Activated CD4-positive, alpha-beta memory T cell treated with anti-CD3 and anti-CD28 coated beads for 36 hours (primary cell): Measurements from ENCODE around the gene PCNT. TPM values are rescaled to one million over a fixed set of nuclear protein-coding genes. Genes with fewer than 3 reads are reported as not detected.

Experiments used
- CTCF ChIA-PET: fragments of 350-600 bp; sonication (Branson Sonifier 250); formaldehyde crosslinking; loops from one replicate; lab custom pipeline; 2021; ENCODE audit warnings: antibody characterized with exemption, inconsistent platforms; lab: Charles Lee
- POLR2A ChIA-PET: fragments of 350-600 bp; sonication (Branson Sonifier 250); formaldehyde crosslinking; loops from one replicate; lab custom pipeline; 2021; ENCODE audit warnings: antibody characterized with exemption; lab: Charles Lee
- DNase-seq: peaks from one replicate; pipeline ENCODE4 v3.0.0-alpha.2; 2020
- H3K27ac Mint-ChIP-seq: one replicate; pipeline ENCODE4 v1.8.0; 2021; ENCODE audit warnings: mixed read lengths
- H3K27me3 Mint-ChIP-seq: one replicate; pipeline ENCODE4 v1.8.0; 2021; ENCODE audit warnings: mixed read lengths
- H3K36me3 Mint-ChIP-seq: one replicate; pipeline ENCODE4 v1.8.0; 2021; ENCODE audit warnings: mixed read lengths
- H3K4me1 Mint-ChIP-seq: one replicate; pipeline ENCODE4 v1.8.0; 2021; ENCODE audit warnings: low read depth, mixed read lengths
- H3K4me3 Mint-ChIP-seq: one replicate; pipeline ENCODE4 v1.8.0; 2021; ENCODE audit warnings: mild to moderate bottlenecking, mixed read lengths
- H3K9me3 Mint-ChIP-seq: one replicate; pipeline ENCODE4 v1.8.0; 2021; ENCODE audit warnings: mixed read lengths
- intact Hi-C: fragments of 100-400 bp; cut with micrococcal nuclease; formaldehyde crosslinking; loops from one replicate; pipeline ENCODE4 v1.15.1; 2023
- total RNA-seq, 2 experiments: library from RNA; stranded (reverse); gene quantifications; one replicate each; pipeline ENCODE4 v1.2.3, GENCODE V29; 2021

The PCNT gene
- total RNA-seq: 10 to 100 TPM; 48.5 to 50.6 TPM

GRCh38 chr21:46323710-46324389, at the start of gene PCNT, which contains the start of gene C21orf58:
Gene PCNT (plus strand): TSS chr21:46324156. CDS start chr21:46324229, 73 bp downstream.
Gene C21orf58 (minus strand): TSS chr21:46323870. CDS start chr21:46322738, 1,132 bp downstream.
- intact Hi-C loops: loop anchor here (1.0 to 2.0 kb wide), 4 partner anchors 38 to 181 kb away; partner anchors contain the start of genes DIP2A, LSS and YBEY
- peak within 1 kb of the TSS; percentile 90 for H3K4me3 Mint-ChIP-seq
- no peaks in the 10 kb centered on the region for H3K9me3 Mint-ChIP-seq
- ChIA-PET POLR2A (interaction anchor here (1.0 to 2.1 kb wide), 2 partner anchors 27 to 38 kb away, joined by 5 to 13 read pairs; partner anchors contain the start of genes MCM3AP and YBEY), CTCF (interaction anchor here (1.4 to 1.5 kb wide), 2 partner anchors 38 to 170 kb away, joined by 6 to 9 read pairs; partner anchors contain the start of genes MCM3AP and YBEY)
- peak within 1 kb of the TSS; percentile 95 for H3K27ac Mint-ChIP-seq
- peaks cover 30% of the 10 kb centered on the region for H3K4me1 Mint-ChIP-seq
- H3K36me3 Mint-ChIP-seq: peaks cover 41% of the 10 kb centered on the region
- no peaks in the 10 kb centered on the region for H3K27me3 Mint-ChIP-seq
- peak; percentile 98 for DNase-seq

GRCh38 chr21:46274797-46275390, 49.1 kb upstream of the PCNT start:
- intact Hi-C loops: no loop called here
- DNase-seq: no peak
- H3K9me3 Mint-ChIP-seq: no peaks in the 10 kb centered on the region
- peaks cover 37% of the 10 kb centered on the region for H3K36me3 Mint-ChIP-seq
- no peaks in the 10 kb centered on the region for H3K27me3 Mint-ChIP-seq
- no peak overlapping the region for H3K27ac Mint-ChIP-seq
- ChIA-PET CTCF (no interaction called here), POLR2A (interaction anchor here (0.9 to 1.0 kb wide), 2 partner anchors 11 to 30 kb away, joined by 3 to 4 read pairs; partner anchors contain the start of gene YBEY)
- no peaks in the 10 kb centered on the region for H3K4me1 Mint-ChIP-seq
- no peak overlapping the region for H3K4me3 Mint-ChIP-seq

GRCh38 chr21:46284077-46284644, 39.8 kb upstream of the PCNT start:
- CTCF ChIA-PET: interaction anchor here (1.4 to 2.8 kb wide), 2 partner anchors 41 to 141 kb away, joined by 5 to 6 read pairs; a partner anchor contains a TSS
- POLR2A ChIA-PET: interaction anchor here (0.8 kb wide), 1 partner anchor 57 kb away, joined by 3 read pairs; no protein-coding TSS in a partner anchor
- DNase-seq: no peak
- Mint-ChIP-seq H3K4me3 (peak overlapping the region; percentile 58), H3K4me1 (peaks cover 47% of the 10 kb centered on the region), H3K27me3 (no peaks in the 10 kb centered on the region), H3K9me3 (no peaks in the 10 kb centered on the region), H3K27ac (no peak overlapping the region), H3K36me3 (peaks cover 41% of the 10 kb centered on the region)
- intact Hi-C loops: loop anchor here (10.0 kb wide), 1 partner anchor 171 kb away; the partner anchor contains the start of gene DIP2A

- CTCF ChIA-PET: interaction anchor here (1.8 to 2.8 kb wide), 2 partner anchors 38 to 41 kb away, joined by 6 to 9 read pairs; a partner anchor contains a TSS
- POLR2A ChIA-PET: interaction anchor here (0.8 to 1.8 kb wide), 3 partner anchors 12 to 57 kb away, joined by 3 to 8 read pairs (median 5); partner anchors contain the start of gene C21orf58
- H3K27me3 Mint-ChIP-seq: no peaks in the 10 kb centered on the region
- no peaks in the 10 kb centered on the region for H3K9me3 Mint-ChIP-seq
- peaks cover 36% of the 10 kb centered on the region for H3K36me3 Mint-ChIP-seq
- DNase-seq: no peak
- peaks cover 50% of the 10 kb centered on the region for H3K4me1 Mint-ChIP-seq
- intact Hi-C loops: loop anchor here (5.0 to 10.0 kb wide), 2 partner anchors 32 to 170 kb away; partner anchors contain the start of gene DIP2A
- H3K4me3 Mint-ChIP-seq: peak overlapping the region; percentile 85
- no peak overlapping the region for H3K27ac Mint-ChIP-seq
Measured at GRCh38 chr21:46284733-46285132, 39.2 kb upstream of the PCNT start.

- intact Hi-C loops: loop anchor here (5.0 to 10.0 kb wide), 2 partner anchors 33 to 170 kb away; partner anchors contain the start of gene DIP2A
- POLR2A ChIA-PET: interaction anchor here (0.8 to 1.8 kb wide), 3 partner anchors 11 to 58 kb away, joined by 3 to 8 read pairs (median 5); partner anchors contain the start of gene C21orf58
- peak within 1 kb of the TSS; percentile 96 for H3K27ac Mint-ChIP-seq
Measured at GRCh38 chr21:46285206-46285661, 38.7 kb upstream of the PCNT start, which contains the start of gene MCM3AP. Gene MCM3AP (minus strand): TSS chr21:46285611. CDS start chr21:46285286, 325 bp downstream.

GRCh38 chr21:46285761-46286647, 38.0 kb upstream of the PCNT start, which contains the start of gene YBEY:
Gene YBEY (plus strand): TSS chr21:46286342. CDS start chr21:46286914, 572 bp downstream.
- H3K36me3 Mint-ChIP-seq: peaks cover 27% of the 10 kb centered on the region
- peak within 1 kb of the TSS; percentile 98 for H3K4me3 Mint-ChIP-seq
- H3K9me3 Mint-ChIP-seq: no peaks in the 10 kb centered on the region
- intact Hi-C loops: loop anchor here (1.0 to 10.0 kb wide), 4 partner anchors 34 to 169 kb away; partner anchors contain the start of genes DIP2A, LSS and PCNT
- H3K27ac Mint-ChIP-seq: peak within 1 kb of the TSS; percentile 96
- ChIA-PET CTCF (interaction anchor here (1.5 to 2.8 kb wide), 4 partner anchors 25 to 142 kb away, joined by 3 to 9 read pairs (median 6); a partner anchor contains a TSS), POLR2A (interaction anchor here (0.7 to 1.8 kb wide), 3 partner anchors 10 to 37 kb away, joined by 3 to 8 read pairs (median 5); partner anchors contain the start of gene C21orf58)
- peak; percentile 93 for DNase-seq
- H3K4me1 Mint-ChIP-seq: peaks cover 54% of the 10 kb centered on the region
- no peaks in the 10 kb centered on the region for H3K27me3 Mint-ChIP-seq

More at GRCh38 chr21:46285206-46285661, 38.7 kb upstream of the PCNT start, which contains the start of gene MCM3AP:
- H3K4me1 Mint-ChIP-seq: peaks cover 53% of the 10 kb centered on the region
- DNase-seq: no peak
- CTCF ChIA-PET: interaction anchor here (1.5 to 2.8 kb wide), 4 partner anchors 24 to 142 kb away, joined by 3 to 9 read pairs (median 6); a partner anchor contains a TSS
- H3K9me3 Mint-ChIP-seq: no peaks in the 10 kb centered on the region
- peak within 1 kb of the TSS; percentile 98 for H3K4me3 Mint-ChIP-seq
- no peaks in the 10 kb centered on the region for H3K27me3 Mint-ChIP-seq
- peaks cover 31% of the 10 kb centered on the region for H3K36me3 Mint-ChIP-seq

- Mint-ChIP-seq H3K27ac (peak overlapping the region; percentile 96), H3K27me3 (no peaks in the 10 kb centered on the region), H3K4me1 (peaks cover 50% of the 10 kb centered on the region), H3K36me3 (peaks cover 26% of the 10 kb centered on the region), H3K9me3 (no peaks in the 10 kb centered on the region), H3K4me3 (peak overlapping the region; percentile 98)
- CTCF ChIA-PET: interaction anchor here (1.5 kb wide), 2 partner anchors 25 to 143 kb away, joined by 3 to 5 read pairs; no protein-coding TSS in a partner anchor
- intact Hi-C loops: loop anchor here (1.0 to 10.0 kb wide), 4 partner anchors 34 to 168 kb away; partner anchors contain the start of genes DIP2A, LSS and PCNT
- POLR2A ChIA-PET: no interaction called here
- no peak for DNase-seq
Measured at GRCh38 chr21:46286648-46287002, 37.3 kb upstream of the PCNT start.

- Mint-ChIP-seq H3K36me3 (peaks cover 34% of the 10 kb centered on the region), H3K4me1 (peaks cover 48% of the 10 kb centered on the region), H3K4me3 (no peak overlapping the region), H3K27ac (no peak overlapping the region), H3K9me3 (no peaks in the 10 kb centered on the region), H3K27me3 (no peaks in the 10 kb centered on the region)
- POLR2A ChIA-PET: no interaction called here
- intact Hi-C loops: loop anchor here (5.0 to 10.0 kb wide), 2 partner anchors 35 to 167 kb away; partner anchors contain the start of gene DIP2A
- DNase-seq: no peak
- CTCF ChIA-PET: no interaction called here
Measured at GRCh38 chr21:46287541-46287940, 36.4 kb upstream of the PCNT start.

GRCh38 chr21:46289655-46290179, 34.2 kb upstream of the PCNT start:
- ChIA-PET CTCF (no interaction called here), POLR2A (no interaction called here)
- Mint-ChIP-seq H3K27me3 (no peaks in the 10 kb centered on the region), H3K9me3 (no peaks in the 10 kb centered on the region), H3K27ac (no peak overlapping the region), H3K4me3 (no peak overlapping the region), H3K36me3 (peaks cover 23% of the 10 kb centered on the region), H3K4me1 (peaks cover 31% of the 10 kb centered on the region)
- DNase-seq: no peak
- intact Hi-C loops: loop anchor here (5.0 to 10.0 kb wide), 2 partner anchors 37 to 165 kb away; partner anchors contain the start of gene DIP2A

- no peak for DNase-seq
- H3K4me3 Mint-ChIP-seq: no peak overlapping the region
- ChIA-PET POLR2A (no interaction called here), CTCF (no interaction called here)
- H3K27ac Mint-ChIP-seq: no peak overlapping the region
- H3K9me3 Mint-ChIP-seq: no peaks in the 10 kb centered on the region
- H3K36me3 Mint-ChIP-seq: peaks cover 22% of the 10 kb centered on the region
- no peaks in the 10 kb centered on the region for H3K27me3 Mint-ChIP-seq
- intact Hi-C loops: no loop called here
- H3K4me1 Mint-ChIP-seq: peaks cover 31% of the 10 kb centered on the region
Measured at GRCh38 chr21:46291561-46291960, 32.4 kb upstream of the PCNT start.
